Measurements from ENCODE around the gene EPHB2. TPM values are rescaled to one million over a fixed set of nuclear protein-coding genes. Genes with fewer than 3 reads are reported as not detected.

EPHB2 gene
- polyA plus RNA-seq, 2 of the 4 experiments (the other 2 are of a cell fraction) = 13.0 to 35.3 TPM

DNA sequence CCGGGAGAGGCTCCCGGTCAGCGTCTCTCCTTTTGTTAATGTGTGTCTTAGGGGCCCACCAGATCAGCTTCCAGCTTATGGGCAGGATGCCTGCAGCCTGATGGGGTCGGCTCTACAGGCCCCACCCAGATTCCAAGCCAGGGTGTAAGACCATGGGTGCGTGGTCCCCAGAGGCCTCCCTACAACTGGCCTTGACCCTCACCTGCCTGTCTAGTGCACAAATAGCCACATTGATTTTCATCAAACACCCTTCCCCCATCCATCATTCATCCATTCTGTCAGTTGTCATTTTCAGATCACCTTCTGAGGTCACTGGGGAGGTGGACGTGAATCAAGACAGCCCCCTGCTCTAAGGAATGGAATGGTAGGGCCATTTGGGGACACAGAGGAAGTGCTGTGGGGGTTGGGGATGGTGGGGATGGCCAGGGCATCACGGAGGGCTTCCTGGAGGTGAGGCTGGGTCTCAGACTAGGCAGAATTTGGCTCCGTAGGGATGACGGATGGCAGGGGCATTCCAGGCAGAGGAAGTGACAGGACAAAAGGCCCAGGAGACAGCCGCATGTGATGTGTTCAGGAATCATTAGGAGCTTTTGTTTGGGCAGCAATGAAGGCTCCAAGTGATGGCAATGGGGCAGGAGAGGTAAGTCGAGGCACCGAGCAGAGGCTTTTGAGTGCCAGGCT is 118.8 kb downstream of the EPHB2 start:
- H3K4me1 ChIP-seq = peaks cover 74% of the 10 kb centered on the region
- TF ChIP-seq, protein P1, sequence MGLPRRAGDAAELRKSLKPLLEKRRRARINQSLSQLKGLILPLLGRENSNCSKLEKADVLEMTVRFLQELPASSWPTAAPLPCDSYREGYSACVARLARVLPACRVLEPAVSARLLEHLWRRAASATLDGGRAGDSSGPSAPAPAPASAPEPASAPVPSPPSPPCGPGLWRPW (IDR thresholded peaks at IDR 0.05) = no peak
- no peak for TF ChIP-seq RARB (CRISPR knock-in tag; IDR thresholded peaks at IDR 0.05)
- TF ChIP-seq FOXS1 (CRISPR knock-in tag; IDR thresholded peaks at IDR 0.05) = no peak
- no peak for TF ChIP-seq PHF8 (IDR thresholded peaks at IDR 0.05; ENCODE audit: borderline replicate concordance, low read depth)
- TF ChIP-seq SMC3 (IDR thresholded peaks at IDR 0.05) = no peak
- no peak for TF ChIP-seq FOSL2 (IDR thresholded peaks at IDR 0.05)
- no peak for TF ChIP-seq FOSL2 (CRISPR knock-in tag; IDR thresholded peaks at IDR 0.05)
- peak; percentile 58 for TF ChIP-seq ZFP36 (IDR thresholded peaks at IDR 0.05; ENCODE audit: borderline replicate concordance, partially characterized antibody)
- no peak for TF ChIP-seq HDAC2 (IDR thresholded peaks at IDR 0.05)
- no peak for TF ChIP-seq EHF (CRISPR knock-in tag; IDR thresholded peaks at IDR 0.05)
- H3K4me2 ChIP-seq = no peak overlapping the region
- CTCF ChIA-PET = interaction anchor here (1.3 kb wide), 1 partner anchor 32 kb away, joined by 3 read pairs; no protein-coding TSS in a partner anchor
- WGBS (ENCODE audit: missing lambda C conversion rate) = 65% methylated on average over 9 of the region's 12 CpGs
- H3K4me3 ChIP-seq = no peak overlapping the region
- H3K27ac ChIP-seq = peak overlapping the region in 1 of 2 experiments; percentile 48; a peak in 1 of 6 replicates
- no peak for DNase-seq (ENCODE audit: low read depth in 1 of 2, low spot score in 1 of 2)
- POLR2A ChIA-PET = no interaction called here
- no peak for FAIRE-seq
- no peaks in the 10 kb centered on the region for H3K9me3 ChIP-seq
- no peak for ATAC-seq

DNA sequence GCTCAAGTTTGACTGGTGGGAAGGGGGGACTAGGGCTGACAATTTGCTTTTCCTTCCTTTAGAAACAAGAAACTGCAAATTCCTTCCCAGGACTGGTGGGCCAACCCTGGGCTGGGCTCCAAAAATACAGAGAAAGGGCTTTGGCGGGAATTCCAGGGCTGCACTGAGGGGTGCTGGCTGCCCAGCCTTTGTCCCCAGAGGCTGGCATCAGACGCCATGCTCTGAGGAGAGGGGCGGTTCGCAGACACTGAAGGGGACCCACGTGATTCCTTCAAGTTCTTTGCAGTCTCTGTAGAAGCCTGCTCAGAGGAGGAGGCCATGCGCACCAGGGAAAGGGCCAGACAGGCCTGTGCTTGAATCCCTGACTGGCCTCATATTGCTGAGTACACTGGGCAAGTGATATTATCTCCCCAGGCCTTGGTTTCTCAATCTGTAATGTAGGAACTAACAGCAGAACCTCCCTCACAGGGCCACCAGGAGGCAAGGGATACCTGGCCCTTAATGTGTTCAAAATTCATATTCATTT is 119.5 kb downstream of the EPHB2 start:
- no peak for ATAC-seq
- no peaks in the 10 kb centered on the region for H3K9me3 ChIP-seq
- 80% methylated on average over 2 of the region's 6 CpGs for WGBS (ENCODE audit: missing lambda C conversion rate)
- DNase-seq (ENCODE audit: low read depth in 1 of 2, low spot score in 1 of 2) = no peak
- TF ChIP-seq BHLHE40 (IDR thresholded peaks at IDR 0.05; ENCODE audit: low read depth, low read length) (no peak), RCOR1 (IDR thresholded peaks at IDR 0.05; ENCODE audit: low read depth, low read length) (no peak), ZNF302 (CRISPR knock-in tag; IDR thresholded peaks at IDR 0.05) (no peak), KDM5A (IDR thresholded peaks at IDR 0.05) (no peak), FOXS1 (CRISPR knock-in tag; IDR thresholded peaks at IDR 0.05) (no peak), NPAS2 (CRISPR knock-in tag; IDR thresholded peaks at IDR 0.05; ENCODE audit: borderline replicate concordance) (no peak), CHD2 (IDR thresholded peaks at IDR 0.05; ENCODE audit: low read length, partially characterized antibody) (no peak), NFE2L2 (conservative IDR thresholded peaks at IDR 0.05; ENCODE audit: low read length) (no peak), HEYL (CRISPR knock-in tag; IDR thresholded peaks at IDR 0.05) (no peak), RARB (CRISPR knock-in tag; IDR thresholded peaks at IDR 0.05) (no peak), HDAC2 (IDR thresholded peaks at IDR 0.05) (no peak), ZSCAN20 (CRISPR knock-in tag; IDR thresholded peaks at IDR 0.05) (no peak)
- TF ChIP-seq, protein P2, sequence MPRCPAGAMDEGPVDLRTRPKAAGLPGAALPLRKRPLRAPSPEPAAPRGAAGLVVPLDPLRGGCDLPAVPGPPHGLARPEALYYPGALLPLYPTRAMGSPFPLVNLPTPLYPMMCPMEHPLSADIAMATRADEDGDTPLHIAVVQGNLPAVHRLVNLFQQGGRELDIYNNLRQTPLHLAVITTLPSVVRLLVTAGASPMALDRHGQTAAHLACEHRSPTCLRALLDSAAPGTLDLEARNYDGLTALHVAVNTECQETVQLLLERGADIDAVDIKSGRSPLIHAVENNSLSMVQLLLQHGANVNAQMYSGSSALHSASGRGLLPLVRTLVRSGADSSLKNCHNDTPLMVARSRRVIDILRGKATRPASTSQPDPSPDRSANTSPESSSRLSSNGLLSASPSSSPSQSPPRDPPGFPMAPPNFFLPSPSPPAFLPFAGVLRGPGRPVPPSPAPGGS (IDR thresholded peaks at IDR 0.05) = no peak
- TF ChIP-seq, protein P3, sequence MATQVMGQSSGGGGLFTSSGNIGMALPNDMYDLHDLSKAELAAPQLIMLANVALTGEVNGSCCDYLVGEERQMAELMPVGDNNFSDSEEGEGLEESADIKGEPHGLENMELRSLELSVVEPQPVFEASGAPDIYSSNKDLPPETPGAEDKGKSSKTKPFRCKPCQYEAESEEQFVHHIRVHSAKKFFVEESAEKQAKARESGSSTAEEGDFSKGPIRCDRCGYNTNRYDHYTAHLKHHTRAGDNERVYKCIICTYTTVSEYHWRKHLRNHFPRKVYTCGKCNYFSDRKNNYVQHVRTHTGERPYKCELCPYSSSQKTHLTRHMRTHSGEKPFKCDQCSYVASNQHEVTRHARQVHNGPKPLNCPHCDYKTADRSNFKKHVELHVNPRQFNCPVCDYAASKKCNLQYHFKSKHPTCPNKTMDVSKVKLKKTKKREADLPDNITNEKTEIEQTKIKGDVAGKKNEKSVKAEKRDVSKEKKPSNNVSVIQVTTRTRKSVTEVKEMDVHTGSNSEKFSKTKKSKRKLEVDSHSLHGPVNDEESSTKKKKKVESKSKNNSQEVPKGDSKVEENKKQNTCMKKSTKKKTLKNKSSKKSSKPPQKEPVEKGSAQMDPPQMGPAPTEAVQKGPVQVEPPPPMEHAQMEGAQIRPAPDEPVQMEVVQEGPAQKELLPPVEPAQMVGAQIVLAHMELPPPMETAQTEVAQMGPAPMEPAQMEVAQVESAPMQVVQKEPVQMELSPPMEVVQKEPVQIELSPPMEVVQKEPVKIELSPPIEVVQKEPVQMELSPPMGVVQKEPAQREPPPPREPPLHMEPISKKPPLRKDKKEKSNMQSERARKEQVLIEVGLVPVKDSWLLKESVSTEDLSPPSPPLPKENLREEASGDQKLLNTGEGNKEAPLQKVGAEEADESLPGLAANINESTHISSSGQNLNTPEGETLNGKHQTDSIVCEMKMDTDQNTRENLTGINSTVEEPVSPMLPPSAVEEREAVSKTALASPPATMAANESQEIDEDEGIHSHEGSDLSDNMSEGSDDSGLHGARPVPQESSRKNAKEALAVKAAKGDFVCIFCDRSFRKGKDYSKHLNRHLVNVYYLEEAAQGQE (IDR thresholded peaks at IDR 0.05) = no peak
- no peak overlapping the region for H3K4me2 ChIP-seq
- H3K4me1 ChIP-seq = peaks cover 75% of the 10 kb centered on the region
- no peak for FAIRE-seq
- ChIA-PET POLR2A (no interaction called here), CTCF (interaction anchor here (1.3 kb wide), 1 partner anchor 31 kb away, joined by 3 read pairs; no protein-coding TSS in a partner anchor)
- H3K4me3 ChIP-seq = no peak overlapping the region
- peak overlapping the region in 1 of 2 experiments; percentile 58; a peak in 3 of 6 replicates for H3K27ac ChIP-seq
